Progenitor cell of endocrine pancreas (in vitro differentiated cells): ENCODE results near the gene SLC25A29. TPM values are rescaled to one million over a fixed set of nuclear protein-coding genes. Genes with fewer than 3 reads are reported as not detected.

Experiments used
- DNase-seq: peaks from one replicate; pipeline ENCODE4 v3.0.0; 2021; ENCODE audit warnings: low spot score; ENCODE audit not compliant: unreplicated experiment
- H3K27ac Mint-ChIP-seq: 2 replicates; pipeline ENCODE4 v1.8.0; 2021; ENCODE audit warnings: mild to moderate bottlenecking, moderate library complexity, mixed read lengths
- H3K27me3 Mint-ChIP-seq: 2 replicates; pipeline ENCODE4 v1.8.0; 2021; ENCODE audit warnings: mixed read lengths
- H3K36me3 Mint-ChIP-seq: 2 replicates; pipeline ENCODE4 v1.8.0; 2022; ENCODE audit warnings: mixed read lengths; ENCODE audit not compliant: insufficient read depth
- H3K4me1 Mint-ChIP-seq: 2 replicates; pipeline ENCODE4 v1.8.0; 2021; ENCODE audit warnings: low read depth, mixed read lengths
- H3K4me3 Mint-ChIP-seq: 2 replicates; pipeline ENCODE4 v1.8.0; 2021; ENCODE audit warnings: low read depth, mild to moderate bottlenecking, moderate library complexity, mixed read lengths
- H3K9me3 Mint-ChIP-seq: 2 replicates; pipeline ENCODE4 v1.8.0; 2021; ENCODE audit warnings: low read depth, mixed read lengths
- total RNA-seq: library from RNA; stranded (reverse); gene quantifications from 2 replicates; pipeline ENCODE4 v1.2.1, GENCODE V29; 2021
- TF ChIP-seq, protein P1 (sequence below): fragments of 200-600 bp; sonication (generic); IDR thresholded peaks from one replicate; pipeline ENCODE4 v1.5.0; 2021; ENCODE audit warnings: antibody characterized with exemption, mild to moderate bottlenecking; ENCODE audit not compliant: unreplicated experiment

Gene SLC25A29
- total RNA-seq, 1 donor from 2014 or later, result 236 TPM

DNA sequence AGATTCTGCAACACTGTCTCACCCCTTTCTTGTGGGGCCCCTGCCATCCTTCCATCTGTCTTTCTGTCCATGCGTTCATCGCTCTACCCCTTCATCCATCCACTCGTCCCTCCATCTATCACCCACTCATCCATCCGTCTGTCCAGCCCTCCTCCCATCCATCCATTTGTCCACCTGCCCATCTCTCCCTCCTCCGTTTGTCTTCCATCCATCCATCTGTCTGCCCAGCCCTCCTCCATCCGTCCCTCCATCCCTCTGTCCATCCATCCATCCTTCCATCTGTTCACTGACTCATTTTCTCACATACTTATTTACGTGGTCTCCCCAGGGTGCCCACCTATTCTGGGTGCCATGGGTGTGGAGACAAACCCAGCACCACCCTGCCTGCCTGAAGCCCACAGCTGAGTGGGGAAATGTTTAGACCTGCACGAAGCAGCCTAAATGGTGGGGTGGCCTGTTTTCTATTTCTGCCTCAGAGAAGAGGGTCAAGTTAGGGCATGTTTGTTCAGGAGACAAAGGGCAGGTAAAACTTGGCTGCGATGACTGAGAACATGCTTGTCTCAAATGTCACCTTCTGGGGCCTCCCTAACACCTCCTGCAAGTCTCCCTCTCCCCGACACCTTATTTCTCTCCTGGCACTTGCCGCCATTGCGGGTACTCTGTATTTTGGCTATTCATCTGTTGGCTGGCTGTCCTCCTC is 14.1 kb upstream of the SLC25A29 start:
- peaks cover 7% of the 10 kb centered on the region for H3K4me1 Mint-ChIP-seq
- H3K4me3 Mint-ChIP-seq, result no peak overlapping the region
- no peak overlapping the region for H3K27ac Mint-ChIP-seq
- no peaks in the 10 kb centered on the region for H3K9me3 Mint-ChIP-seq
- peaks cover 3% of the 10 kb centered on the region for H3K27me3 Mint-ChIP-seq
- H3K36me3 Mint-ChIP-seq, result no peaks in the 10 kb centered on the region
- no peak for DNase-seq
- TF ChIP-seq, protein P1, sequence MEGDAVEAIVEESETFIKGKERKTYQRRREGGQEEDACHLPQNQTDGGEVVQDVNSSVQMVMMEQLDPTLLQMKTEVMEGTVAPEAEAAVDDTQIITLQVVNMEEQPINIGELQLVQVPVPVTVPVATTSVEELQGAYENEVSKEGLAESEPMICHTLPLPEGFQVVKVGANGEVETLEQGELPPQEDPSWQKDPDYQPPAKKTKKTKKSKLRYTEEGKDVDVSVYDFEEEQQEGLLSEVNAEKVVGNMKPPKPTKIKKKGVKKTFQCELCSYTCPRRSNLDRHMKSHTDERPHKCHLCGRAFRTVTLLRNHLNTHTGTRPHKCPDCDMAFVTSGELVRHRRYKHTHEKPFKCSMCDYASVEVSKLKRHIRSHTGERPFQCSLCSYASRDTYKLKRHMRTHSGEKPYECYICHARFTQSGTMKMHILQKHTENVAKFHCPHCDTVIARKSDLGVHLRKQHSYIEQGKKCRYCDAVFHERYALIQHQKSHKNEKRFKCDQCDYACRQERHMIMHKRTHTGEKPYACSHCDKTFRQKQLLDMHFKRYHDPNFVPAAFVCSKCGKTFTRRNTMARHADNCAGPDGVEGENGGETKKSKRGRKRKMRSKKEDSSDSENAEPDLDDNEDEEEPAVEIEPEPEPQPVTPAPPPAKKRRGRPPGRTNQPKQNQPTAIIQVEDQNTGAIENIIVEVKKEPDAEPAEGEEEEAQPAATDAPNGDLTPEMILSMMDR, result no peak

DNA sequence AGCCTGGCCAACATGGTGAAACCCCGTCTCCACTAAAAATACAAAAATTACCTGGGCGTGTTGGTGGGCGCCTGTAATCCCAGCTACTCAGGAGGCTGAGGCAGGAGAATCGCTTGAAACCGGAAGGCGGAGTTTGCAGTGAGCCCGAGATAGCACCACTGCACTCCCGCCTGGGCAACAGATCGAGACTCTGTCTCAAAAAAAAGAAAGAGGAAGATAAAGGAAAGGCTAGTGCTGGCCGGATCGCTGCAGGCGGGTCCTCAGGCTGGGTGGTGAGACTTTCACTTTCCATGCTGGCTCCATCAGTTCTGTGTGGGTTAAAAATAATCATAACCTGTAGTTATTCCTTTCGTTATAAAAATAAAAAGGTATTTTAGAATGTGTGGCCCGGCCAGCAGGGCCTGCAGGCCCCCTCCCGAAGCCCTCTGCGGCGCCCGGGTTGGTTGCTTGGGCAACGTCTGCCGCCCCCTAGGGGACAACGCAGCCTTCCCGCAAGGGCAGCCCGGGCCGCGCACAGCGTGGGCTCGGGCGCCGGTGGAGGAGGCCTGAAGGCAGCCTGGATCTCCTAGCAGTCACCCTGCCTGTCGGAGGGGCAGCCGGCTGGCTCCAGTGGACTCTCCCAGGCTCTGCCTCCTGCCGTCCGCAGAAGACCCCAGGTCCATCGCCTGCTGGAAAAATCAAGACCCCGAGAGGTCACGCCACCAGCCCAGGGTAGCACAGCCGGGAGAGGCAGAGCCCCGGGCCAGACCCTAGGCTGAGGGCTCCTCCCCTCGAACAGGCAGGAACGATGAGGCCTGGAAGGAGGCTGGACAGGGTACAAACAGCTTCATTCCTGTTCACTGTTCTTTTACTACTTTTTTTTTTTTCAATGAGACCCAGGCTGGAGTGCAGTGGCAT is 11.9 kb upstream of the SLC25A29 start:
- H3K9me3 Mint-ChIP-seq, result no peaks in the 10 kb centered on the region
- TF ChIP-seq, protein P1, result peak; percentile 74
- no peaks in the 10 kb centered on the region for H3K36me3 Mint-ChIP-seq
- peaks cover 9% of the 10 kb centered on the region for H3K4me1 Mint-ChIP-seq
- no peak overlapping the region for H3K27ac Mint-ChIP-seq
- DNase-seq, result peak; percentile 35
- peaks cover 3% of the 10 kb centered on the region for H3K27me3 Mint-ChIP-seq
- H3K4me3 Mint-ChIP-seq, result no peak overlapping the region

DNA sequence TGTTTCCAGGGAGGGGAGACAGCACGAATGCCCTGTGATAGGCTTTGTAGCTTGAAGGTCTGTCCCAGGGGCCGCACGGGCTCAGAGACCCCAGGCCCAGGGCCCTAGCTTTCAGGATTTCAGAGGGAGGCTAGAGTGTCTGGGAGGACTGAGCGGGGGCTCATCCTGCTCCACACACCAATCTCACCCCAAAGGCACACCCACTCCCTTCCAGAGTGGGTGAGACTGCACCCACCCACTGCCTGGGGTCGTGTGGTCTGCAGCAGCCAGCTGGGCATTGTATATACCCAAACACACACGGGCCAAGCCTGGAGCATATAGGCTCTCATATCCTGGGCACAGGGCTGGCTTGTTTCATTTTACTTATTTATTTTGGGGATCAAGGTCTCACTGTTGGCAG is 11.1 kb upstream of the SLC25A29 start:
- no peak for DNase-seq
- Mint-ChIP-seq H3K27me3 (peaks cover 3% of the 10 kb centered on the region), H3K36me3 (no peaks in the 10 kb centered on the region), H3K27ac (no peak overlapping the region), H3K4me3 (no peak overlapping the region), H3K9me3 (no peaks in the 10 kb centered on the region), H3K4me1 (peaks cover 14% of the 10 kb centered on the region)
- TF ChIP-seq, protein P1, result no peak

DNA sequence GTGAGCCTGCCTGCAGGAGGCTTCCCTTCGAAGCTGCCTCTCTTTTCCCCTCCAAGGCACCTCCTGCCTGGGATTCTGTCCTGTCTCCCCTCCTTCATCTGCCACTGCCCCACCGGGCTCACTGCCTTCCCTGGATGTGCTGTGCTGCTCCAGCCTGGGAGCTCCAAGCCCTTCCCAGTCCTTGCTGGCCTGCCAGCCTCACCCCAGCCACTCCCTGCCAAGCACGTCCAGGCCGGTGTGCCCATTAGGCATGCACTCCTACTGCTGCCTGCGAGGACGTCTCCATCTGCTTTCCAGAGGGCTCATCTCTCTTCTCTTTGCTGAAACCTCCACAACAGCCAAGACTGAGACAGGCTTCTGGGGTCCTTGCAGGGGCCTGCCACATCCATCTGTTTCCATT is 8.5 kb upstream of the SLC25A29 start:
- Mint-ChIP-seq H3K4me1 (peaks cover 17% of the 10 kb centered on the region), H3K9me3 (no peaks in the 10 kb centered on the region), H3K27me3 (peaks cover 3% of the 10 kb centered on the region), H3K27ac (peak overlapping the region; percentile 48), H3K36me3 (no peaks in the 10 kb centered on the region), H3K4me3 (no peak overlapping the region)
- TF ChIP-seq, protein P1, result no peak
- no peak for DNase-seq

DNA sequence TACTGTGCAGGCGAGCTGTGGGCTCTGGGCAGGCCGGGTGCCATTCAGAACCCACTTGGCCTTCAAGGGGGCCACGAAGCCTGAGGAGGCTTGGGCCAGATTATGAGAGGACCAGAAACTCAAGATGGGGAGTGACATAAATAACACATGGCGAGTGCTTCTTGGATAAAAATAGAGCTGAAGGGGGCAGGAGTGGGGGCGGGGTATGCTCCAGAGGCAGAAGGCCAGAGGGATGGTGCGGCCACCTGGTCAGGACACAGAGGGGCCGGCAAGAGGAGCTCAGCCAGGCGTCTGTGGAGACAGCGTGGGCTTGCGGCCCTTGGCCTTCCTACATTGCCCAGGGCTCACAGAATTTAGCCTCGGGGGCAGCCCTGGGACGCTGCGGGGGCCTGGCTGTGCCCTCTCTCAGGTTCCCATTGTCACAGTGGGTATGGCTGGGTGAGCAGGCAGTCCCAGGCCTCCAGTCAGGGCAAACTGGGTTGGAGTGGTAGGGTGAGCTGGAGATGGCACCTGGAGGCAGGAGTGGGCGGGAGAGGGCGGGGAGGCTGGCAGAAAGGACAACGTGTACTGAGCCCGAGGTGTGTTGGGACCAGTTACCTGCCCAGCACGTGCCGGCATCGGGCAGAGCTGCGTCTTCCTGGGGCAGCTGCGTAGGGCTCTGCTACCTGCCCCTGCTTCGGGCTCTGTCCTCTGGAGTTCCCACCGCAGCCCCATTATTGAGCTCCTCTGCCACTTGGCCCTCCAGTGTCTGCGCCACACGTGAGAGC is 7.4 kb upstream of the SLC25A29 start:
- Mint-ChIP-seq H3K36me3 (no peaks in the 10 kb centered on the region), H3K9me3 (no peaks in the 10 kb centered on the region), H3K27ac (no peak overlapping the region), H3K4me1 (peaks cover 19% of the 10 kb centered on the region), H3K27me3 (no peaks in the 10 kb centered on the region), H3K4me3 (no peak overlapping the region)
- TF ChIP-seq, protein P1, result no peak
- DNase-seq, result no peak
